Tibial artery (tissue), 4 donors: ENCODE data around the gene PTPRD.

Source experiments
- DNase-seq, 2 donors: peaks; one replicate each; pipeline ENCODE4 v3.0.0-alpha.2; 2019
- H3K27ac ChIP-seq, 2 donors: fragments of 200-600 bp; sonication (generic) in 1 of 2; 1 replicate in 1 of 2; 2 replicates in 1 of 2; pipeline ENCODE4 v1.5.1; 2018 to 2019; ENCODE audit warnings: mild to moderate bottlenecking in 1 of 2
- H3K27me3 ChIP-seq, 2 donors: fragments of 200-600 bp; sonication (generic) in 1 of 2; one replicate each; pipeline versions ENCODE4 v1.5.1 to v1.6.0; 2016 to 2019
- H3K36me3 ChIP-seq, 3 donors: fragments of 200-600 bp; sonication (generic) in 2 of 3; one replicate each; pipeline ENCODE4 v1.5.1; 2016 to 2019; ENCODE audit warnings: mild to moderate bottlenecking in 2 of 3
- H3K4me1 ChIP-seq, 4 donors: fragments of 200-600 bp; sonication (generic) in 2 of 4; 1 replicate in 3 of 4; 2 replicates in 1 of 4; pipeline ENCODE4 v1.5.1; 2016 to 2019
- H3K4me3 ChIP-seq, 2 donors: fragments of 200-600 bp; sonication (generic) in 1 of 2; 1 replicate in 1 of 2; 2 replicates in 1 of 2; pipeline ENCODE4 v1.5.1; 2018 to 2019; ENCODE audit warnings: mild to moderate bottlenecking in 2 of 2
- H3K9me3 ChIP-seq, 3 donors: fragments of 200-600 bp; sonication (generic) in 1 of 3; one replicate each; pipeline ENCODE4 v1.5.1; 2016 to 2019
- intact Hi-C: fragments of 100-400 bp; cut with DNase I; formaldehyde crosslinking; loops from one replicate; pipeline ENCODE4 v1.15.0; 2023; ENCODE audit warnings: low total_unique reads
- TF ChIP-seq, protein P1 (sequence below), 2 experiments: fragments of 200-600 bp in 1 of 2; fragments of 450-650 bp in 1 of 2; IDR thresholded peaks; one replicate each; pipeline ENCODE4 v1.5.1; 2017 to 2019; ENCODE audit warnings: antibody characterized with exemption in 2 of 2, mild to moderate bottlenecking in 1 of 2, moderate library complexity in 1 of 2

Gene PTPRD

DNA sequence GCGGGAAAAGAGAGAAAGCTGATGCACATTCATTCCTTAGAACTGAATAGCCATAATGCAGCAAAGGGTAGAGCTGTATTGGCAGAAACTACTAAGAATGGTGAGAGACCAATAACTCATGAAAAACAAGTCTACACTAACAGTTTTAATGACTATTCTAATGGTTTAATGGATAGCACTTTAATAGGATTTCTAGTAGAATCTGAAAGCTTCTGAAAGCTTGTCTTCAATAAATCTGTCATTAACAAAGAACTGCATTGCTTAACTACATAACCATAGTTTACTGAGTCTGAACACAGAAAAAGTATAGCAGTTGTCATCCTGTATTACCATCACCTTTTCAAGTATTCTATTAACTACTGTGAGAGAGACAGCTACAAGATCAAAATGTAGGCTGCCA is 2195.5 kb downstream of the PTPRD start:
- Histone ChIP-seq H3K9me3 (no peaks in the 10 kb centered on the region), H3K27ac (no peak overlapping the region), H3K4me3 (no peak overlapping the region), H3K36me3 (no peaks in the 10 kb centered on the region), H3K27me3 (no peaks in the 10 kb centered on the region), H3K4me1 (no peaks in the 10 kb centered on the region)
- DNase-seq: no peak
- TF ChIP-seq, protein P1, sequence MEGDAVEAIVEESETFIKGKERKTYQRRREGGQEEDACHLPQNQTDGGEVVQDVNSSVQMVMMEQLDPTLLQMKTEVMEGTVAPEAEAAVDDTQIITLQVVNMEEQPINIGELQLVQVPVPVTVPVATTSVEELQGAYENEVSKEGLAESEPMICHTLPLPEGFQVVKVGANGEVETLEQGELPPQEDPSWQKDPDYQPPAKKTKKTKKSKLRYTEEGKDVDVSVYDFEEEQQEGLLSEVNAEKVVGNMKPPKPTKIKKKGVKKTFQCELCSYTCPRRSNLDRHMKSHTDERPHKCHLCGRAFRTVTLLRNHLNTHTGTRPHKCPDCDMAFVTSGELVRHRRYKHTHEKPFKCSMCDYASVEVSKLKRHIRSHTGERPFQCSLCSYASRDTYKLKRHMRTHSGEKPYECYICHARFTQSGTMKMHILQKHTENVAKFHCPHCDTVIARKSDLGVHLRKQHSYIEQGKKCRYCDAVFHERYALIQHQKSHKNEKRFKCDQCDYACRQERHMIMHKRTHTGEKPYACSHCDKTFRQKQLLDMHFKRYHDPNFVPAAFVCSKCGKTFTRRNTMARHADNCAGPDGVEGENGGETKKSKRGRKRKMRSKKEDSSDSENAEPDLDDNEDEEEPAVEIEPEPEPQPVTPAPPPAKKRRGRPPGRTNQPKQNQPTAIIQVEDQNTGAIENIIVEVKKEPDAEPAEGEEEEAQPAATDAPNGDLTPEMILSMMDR (IDR thresholded peaks at IDR 0.05): no peak
- intact Hi-C loops: no loop called here

DNA sequence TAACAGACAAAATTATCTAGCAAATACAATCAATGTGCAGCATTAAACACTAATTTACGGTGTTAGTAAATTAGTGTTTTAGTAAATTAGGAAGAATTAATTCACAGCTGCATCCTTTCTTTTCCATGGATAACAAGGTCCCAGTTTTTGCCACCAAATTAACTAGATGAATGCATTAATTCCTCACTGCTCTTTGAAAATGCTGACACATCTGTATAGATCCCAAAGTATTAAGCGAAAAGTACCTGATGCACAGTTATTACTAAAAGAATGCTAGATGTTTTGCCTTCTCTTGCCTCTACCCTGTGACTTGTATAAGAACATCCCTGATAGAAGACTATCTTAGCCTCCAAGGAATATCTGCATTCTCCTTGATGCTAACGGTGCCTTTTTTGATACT is 2200.5 kb downstream of the PTPRD start:
- no peaks in the 10 kb centered on the region for H3K4me1 ChIP-seq
- no peak overlapping the region for H3K4me3 ChIP-seq
- H3K9me3 ChIP-seq: no peaks in the 10 kb centered on the region
- TF ChIP-seq, protein P1 (IDR thresholded peaks at IDR 0.05): no peak
- DNase-seq: no peak
- H3K36me3 ChIP-seq: no peaks in the 10 kb centered on the region
- no peak overlapping the region for H3K27ac ChIP-seq
- no peaks in the 10 kb centered on the region for H3K27me3 ChIP-seq
- intact Hi-C loops: no loop called here

DNA sequence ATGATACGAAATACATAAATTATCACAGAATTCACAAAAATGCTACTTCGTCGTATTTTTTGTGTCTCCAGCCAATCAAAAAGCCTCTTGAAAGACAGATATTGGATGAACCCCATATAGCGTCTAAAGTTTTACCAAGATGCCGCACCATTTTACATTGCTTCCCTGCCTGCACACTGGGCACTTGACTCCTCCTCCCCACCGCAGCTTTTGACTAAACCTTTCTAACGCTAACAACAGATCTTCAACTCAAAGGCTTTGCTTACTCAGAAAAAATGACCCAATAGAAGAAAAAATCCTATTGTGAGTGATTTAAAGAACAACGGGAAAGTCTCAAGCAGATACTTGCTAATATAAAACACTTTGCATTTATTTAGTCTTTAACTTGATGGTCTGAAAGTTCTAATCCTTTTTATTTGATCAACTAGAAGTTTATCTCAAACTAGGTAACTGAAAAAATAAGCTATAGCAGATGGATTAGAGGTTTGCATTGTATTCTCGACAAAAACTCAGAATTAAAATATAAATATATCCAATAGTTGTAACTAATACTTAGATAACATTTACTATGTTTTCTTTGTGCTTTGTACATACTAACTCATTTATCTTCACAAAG is 2204.1 kb downstream of the PTPRD start:
- TF ChIP-seq, protein P1 (IDR thresholded peaks at IDR 0.05): no peak
- H3K27ac ChIP-seq: no peak overlapping the region
- no peak overlapping the region for H3K4me3 ChIP-seq
- no peaks in the 10 kb centered on the region for H3K9me3 ChIP-seq
- H3K27me3 ChIP-seq: no peaks in the 10 kb centered on the region
- no peaks in the 10 kb centered on the region for H3K36me3 ChIP-seq
- DNase-seq: no peak
- no peaks in the 10 kb centered on the region for H3K4me1 ChIP-seq
- intact Hi-C loops: no loop called here

DNA sequence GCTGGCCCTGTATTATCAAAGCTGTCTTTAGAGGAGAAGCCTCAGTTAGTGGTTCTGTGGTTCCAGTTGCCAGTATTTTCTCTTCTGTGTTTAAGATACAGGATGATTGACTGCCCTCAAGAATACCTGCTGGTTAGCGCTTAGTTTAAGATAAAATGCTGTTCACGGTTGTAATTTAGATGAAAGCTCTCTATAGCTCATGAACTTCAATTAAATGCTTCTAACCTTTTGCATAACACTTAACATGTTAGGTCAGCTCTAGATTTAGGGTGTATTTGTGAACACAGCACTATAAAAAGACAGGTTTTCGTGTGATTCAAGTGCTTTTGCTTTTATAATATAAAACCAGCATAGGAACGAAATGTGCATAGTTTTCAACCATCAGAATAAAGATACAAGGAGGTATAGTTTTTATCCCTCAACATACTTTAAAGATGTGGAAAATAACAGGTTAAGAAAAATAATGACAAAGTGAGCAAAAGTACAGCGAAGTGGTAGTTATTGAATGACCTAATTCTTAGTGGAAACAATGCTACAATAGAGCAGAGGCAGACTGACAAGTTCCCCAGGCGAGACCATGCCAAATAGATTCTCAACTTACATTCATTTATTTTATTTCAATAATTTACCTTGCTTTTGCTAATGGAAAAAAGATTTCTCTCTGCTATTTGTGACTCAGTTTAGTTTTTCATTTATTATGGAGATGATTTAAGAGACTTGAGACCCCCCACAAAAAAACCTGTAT is 2210.7 kb downstream of the PTPRD start:
- intact Hi-C loops: no loop called here
- no peak for DNase-seq
- Histone ChIP-seq H3K4me3 (no peak overlapping the region), H3K9me3 (no peaks in the 10 kb centered on the region), H3K27me3 (no peaks in the 10 kb centered on the region), H3K27ac (no peak overlapping the region), H3K4me1 (no peaks in the 10 kb centered on the region), H3K36me3 (no peaks in the 10 kb centered on the region)
- TF ChIP-seq, protein P1 (IDR thresholded peaks at IDR 0.05): no peak

DNA sequence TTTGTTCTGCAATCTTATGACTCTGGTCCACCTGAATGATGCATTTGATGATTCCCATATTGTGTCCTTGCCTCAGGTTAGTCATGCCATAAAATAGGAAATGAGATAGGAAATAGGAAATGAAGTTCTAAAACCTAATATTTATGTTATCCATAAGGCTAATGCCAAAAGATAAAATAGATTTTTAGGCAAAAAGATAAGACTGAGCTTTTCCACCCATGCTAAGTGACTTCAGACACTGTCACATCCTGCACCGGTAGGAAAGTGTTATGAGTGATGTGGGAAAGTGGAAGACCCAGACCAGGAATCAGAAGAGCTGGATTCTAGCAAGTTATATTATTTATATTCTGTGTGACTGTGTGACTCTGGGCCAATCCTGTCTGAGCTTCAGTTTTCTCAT is 2212.4 kb downstream of the PTPRD start:
- intact Hi-C loops: loop anchor here (1.0 kb wide), 1 partner anchor 42 kb away; no protein-coding TSS in a partner anchor
- TF ChIP-seq, protein P1 (IDR thresholded peaks at IDR 0.05): no peak
- no peaks in the 10 kb centered on the region for H3K36me3 ChIP-seq
- no peaks in the 10 kb centered on the region for H3K4me1 ChIP-seq
- no peaks in the 10 kb centered on the region for H3K27me3 ChIP-seq
- H3K4me3 ChIP-seq: no peak overlapping the region
- DNase-seq: no peak
- no peaks in the 10 kb centered on the region for H3K9me3 ChIP-seq
- H3K27ac ChIP-seq: no peak overlapping the region
